HEK293 (cell line): ENCODE measurements around the gene NFIB.

Source experiments
- ZNF138 ChIP-seq: fragments of 450-650 bp; formaldehyde crosslinking; IDR thresholded peaks from 2 replicates; pipeline ENCODE4 v1.5.1; 2016; ENCODE audit warnings: missing biosample characterization, missing genetic modification characterization, borderline replicate concordance
- ZNF704 ChIP-seq: fragments of 450-650 bp; formaldehyde crosslinking; IDR thresholded peaks from 2 replicates; pipeline ENCODE4 v1.5.1; 2016; ENCODE audit warnings: missing biosample characterization, missing genetic modification characterization
- ZNF791 ChIP-seq: fragments of 450-650 bp; formaldehyde crosslinking; IDR thresholded peaks from 2 replicates; pipeline ENCODE4 v1.5.1; 2016; ENCODE audit warnings: missing biosample characterization, missing genetic modification characterization
- TF ChIP-seq, protein P1 (sequence below): fragments of 450-650 bp; formaldehyde crosslinking; IDR thresholded peaks from 2 replicates; pipeline ENCODE4 v1.5.1; 2017; ENCODE audit warnings: missing biosample characterization, missing genetic modification characterization

DNA sequence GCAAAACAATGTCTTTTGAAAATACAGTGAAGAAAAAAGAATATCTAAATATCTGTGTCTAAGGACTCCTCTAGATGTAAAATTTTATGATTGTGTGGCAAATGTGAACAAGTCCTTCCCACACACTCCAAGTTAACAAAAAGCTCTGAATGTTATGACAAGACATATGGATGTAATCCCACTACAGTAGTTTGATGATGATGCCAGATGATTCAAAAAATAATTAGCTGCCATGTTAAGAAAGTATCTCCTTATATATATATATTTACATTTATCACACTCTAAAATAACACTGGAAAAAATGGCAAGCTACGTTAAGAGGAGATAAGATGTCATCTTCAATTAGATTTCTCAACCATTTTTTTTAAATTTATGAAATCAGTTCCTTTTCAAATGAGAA is 178.5 kb downstream of the NFIB start:
- TF ChIP-seq, protein P1, sequence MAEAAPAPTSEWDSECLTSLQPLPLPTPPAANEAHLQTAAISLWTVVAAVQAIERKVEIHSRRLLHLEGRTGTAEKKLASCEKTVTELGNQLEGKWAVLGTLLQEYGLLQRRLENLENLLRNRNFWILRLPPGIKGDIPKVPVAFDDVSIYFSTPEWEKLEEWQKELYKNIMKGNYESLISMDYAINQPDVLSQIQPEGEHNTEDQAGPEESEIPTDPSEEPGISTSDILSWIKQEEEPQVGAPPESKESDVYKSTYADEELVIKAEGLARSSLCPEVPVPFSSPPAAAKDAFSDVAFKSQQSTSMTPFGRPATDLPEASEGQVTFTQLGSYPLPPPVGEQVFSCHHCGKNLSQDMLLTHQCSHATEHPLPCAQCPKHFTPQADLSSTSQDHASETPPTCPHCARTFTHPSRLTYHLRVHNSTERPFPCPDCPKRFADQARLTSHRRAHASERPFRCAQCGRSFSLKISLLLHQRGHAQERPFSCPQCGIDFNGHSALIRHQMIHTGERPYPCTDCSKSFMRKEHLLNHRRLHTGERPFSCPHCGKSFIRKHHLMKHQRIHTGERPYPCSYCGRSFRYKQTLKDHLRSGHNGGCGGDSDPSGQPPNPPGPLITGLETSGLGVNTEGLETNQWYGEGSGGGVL (tag by site-specific recombination) = no peak
- TF ChIP-seq ZNF791 (no peak), ZNF704 (no peak), ZNF138 (tag by site-specific recombination) (no peak)
